ENCODE results near the gene IL34.

Gene IL34

DNA sequence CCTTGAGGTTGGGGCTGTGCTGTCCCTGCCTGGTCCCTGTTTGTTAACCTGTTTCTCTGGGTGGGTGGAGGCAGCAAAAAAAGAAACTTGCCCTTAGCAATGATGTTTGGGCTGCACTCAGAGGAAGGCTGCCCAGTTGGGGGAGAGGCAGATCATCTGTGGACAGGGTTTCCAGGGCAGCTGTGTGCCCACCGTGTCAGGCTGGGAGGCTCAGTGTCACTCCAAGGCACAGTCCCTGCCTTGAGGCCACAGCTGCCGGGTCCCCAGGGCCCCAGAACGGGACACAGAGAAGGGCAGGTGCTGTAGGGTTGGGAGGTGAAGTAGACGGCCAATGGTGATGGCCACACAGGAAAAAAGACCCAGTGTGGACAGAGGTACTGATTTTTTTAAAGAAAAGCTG, 3.9 kb downstream of the IL34 start:
- no peaks in the 10 kb centered on the region for H4K20me1 ChIP-seq (ENCODE audit: insufficient read depth, low read length)
- H3K27me3 ChIP-seq (ENCODE audit: insufficient read depth, low read length) = peaks cover 7% of the 10 kb centered on the region; the same call in 1 of the 2 replicates
- no peaks in the 10 kb centered on the region for H3K79me2 ChIP-seq (ENCODE audit: insufficient read depth, low read length)
- H3K9me2 ChIP-seq (ENCODE audit: low read depth, low read length) = no peaks in the 10 kb centered on the region
- H3K9ac ChIP-seq (ENCODE audit: low read length) = no peak overlapping the region
- H3K4me1 ChIP-seq (ENCODE audit: insufficient read depth, low read length, severe bottlenecking) = peaks cover 6% of the 10 kb centered on the region
- no peak overlapping the region for H2AFZ ChIP-seq (ENCODE audit: low read length)
- no peak overlapping the region for H3K4me2 ChIP-seq (ENCODE audit: low read length)
- no peak for TF ChIP-seq CTCF (IDR thresholded peaks at IDR 0.05; ENCODE audit: low read length)
- TF ChIP-seq EZH2 (IDR thresholded peaks at IDR 0.05; ENCODE audit: borderline replicate concordance, low read length) = no peak
- H3K27ac ChIP-seq (ENCODE audit: low read depth, low read length, poor library complexity, severe bottlenecking) = no peak overlapping the region
- H3K36me3 ChIP-seq (ENCODE audit: insufficient read depth, low read length) = no peaks in the 10 kb centered on the region
- H3K4me3 ChIP-seq (ENCODE audit: low read depth, low read length, poor library complexity, severe bottlenecking) = no peak overlapping the region
- no peaks in the 10 kb centered on the region for H3K9me3 ChIP-seq (ENCODE audit: low read length)
- H3F3A ChIP-seq (ENCODE audit: insufficient read depth, low read length) = no peaks in the 10 kb centered on the region

DNA sequence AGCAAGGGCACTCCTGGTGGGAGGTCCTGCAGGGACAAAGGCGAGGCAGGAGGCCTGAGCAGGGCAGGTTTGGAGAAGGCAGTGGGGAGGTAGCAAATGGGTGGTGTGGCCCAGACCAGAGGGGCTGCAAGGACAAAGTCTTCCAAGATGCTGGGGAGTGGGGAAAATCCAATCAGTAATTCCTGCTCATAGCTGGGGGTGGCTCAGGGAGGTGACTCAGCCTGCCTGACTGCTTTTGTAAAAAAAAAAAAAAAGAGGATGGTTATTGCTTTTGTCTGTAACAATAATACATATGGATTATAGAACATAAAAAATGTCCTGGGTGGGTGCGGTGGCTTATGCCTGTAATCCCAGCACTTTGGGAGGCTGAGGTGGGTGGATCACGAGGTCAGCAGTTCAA, 5.2 kb downstream of the IL34 start:
- Histone ChIP-seq H3K79me2 (ENCODE audit: insufficient read depth, low read length) (no peaks in the 10 kb centered on the region), H3K27ac (ENCODE audit: low read depth, low read length, poor library complexity, severe bottlenecking) (no peak overlapping the region), H3K4me2 (ENCODE audit: low read length) (no peak overlapping the region), H2AFZ (ENCODE audit: low read length) (no peak overlapping the region), H3K4me3 (ENCODE audit: low read depth, low read length, poor library complexity, severe bottlenecking) (no peak overlapping the region), H3K27me3 (ENCODE audit: insufficient read depth, low read length) (peaks cover 7% of the 10 kb centered on the region; the same call in 1 of the 2 replicates), H3K9me2 (ENCODE audit: low read depth, low read length) (no peaks in the 10 kb centered on the region), H3K36me3 (ENCODE audit: insufficient read depth, low read length) (no peaks in the 10 kb centered on the region), H3K4me1 (ENCODE audit: insufficient read depth, low read length, severe bottlenecking) (peaks cover 6% of the 10 kb centered on the region), H3F3A (ENCODE audit: insufficient read depth, low read length) (no peaks in the 10 kb centered on the region), H3K9me3 (ENCODE audit: low read length) (no peaks in the 10 kb centered on the region), H3K9ac (ENCODE audit: low read length) (no peak overlapping the region), H4K20me1 (ENCODE audit: insufficient read depth, low read length) (no peaks in the 10 kb centered on the region)
- TF ChIP-seq EZH2 (IDR thresholded peaks at IDR 0.05; ENCODE audit: borderline replicate concordance, low read length) (no peak), CTCF (IDR thresholded peaks at IDR 0.05; ENCODE audit: low read length) (no peak)

DNA sequence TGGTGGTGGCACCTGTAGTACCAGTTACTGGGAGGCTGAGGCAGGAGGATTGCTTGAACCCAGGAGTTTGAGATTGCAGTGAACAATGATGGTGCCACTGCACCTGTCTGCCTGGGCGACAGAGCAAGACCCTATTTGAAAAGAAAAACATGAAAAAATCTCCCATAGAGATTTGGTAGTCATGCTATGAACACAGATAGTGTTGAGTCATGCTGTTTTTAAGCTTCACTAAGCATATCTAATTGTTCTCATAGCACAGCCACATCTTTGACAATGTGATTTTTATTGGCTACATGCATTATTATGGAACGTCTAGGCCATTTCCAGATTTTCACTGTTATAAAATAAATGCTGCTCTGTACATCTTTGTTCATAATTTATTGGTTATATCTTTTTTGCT, 6.0 kb downstream of the IL34 start:
- no peak overlapping the region for H3K27ac ChIP-seq (ENCODE audit: low read depth, low read length, poor library complexity, severe bottlenecking)
- H2AFZ ChIP-seq (ENCODE audit: low read length) = no peak overlapping the region
- H3K27me3 ChIP-seq (ENCODE audit: insufficient read depth, low read length) = peaks cover 7% of the 10 kb centered on the region; the same call in 1 of the 2 replicates
- H3K4me3 ChIP-seq (ENCODE audit: low read depth, low read length, poor library complexity, severe bottlenecking) = no peak overlapping the region
- no peaks in the 10 kb centered on the region for H3F3A ChIP-seq (ENCODE audit: insufficient read depth, low read length)
- no peaks in the 10 kb centered on the region for H4K20me1 ChIP-seq (ENCODE audit: insufficient read depth, low read length)
- no peaks in the 10 kb centered on the region for H3K79me2 ChIP-seq (ENCODE audit: insufficient read depth, low read length)
- H3K9ac ChIP-seq (ENCODE audit: low read length) = no peak overlapping the region
- H3K4me2 ChIP-seq (ENCODE audit: low read length) = no peak overlapping the region
- no peaks in the 10 kb centered on the region for H3K9me3 ChIP-seq (ENCODE audit: low read length)
- TF ChIP-seq CTCF (IDR thresholded peaks at IDR 0.05; ENCODE audit: low read length) (no peak), EZH2 (IDR thresholded peaks at IDR 0.05; ENCODE audit: borderline replicate concordance, low read length) (no peak)
- H3K9me2 ChIP-seq (ENCODE audit: low read depth, low read length) = no peaks in the 10 kb centered on the region
- H3K36me3 ChIP-seq (ENCODE audit: insufficient read depth, low read length) = no peaks in the 10 kb centered on the region
- H3K4me1 ChIP-seq (ENCODE audit: insufficient read depth, low read length, severe bottlenecking) = peaks cover 6% of the 10 kb centered on the region

Data from OCI-LY1 (cell line).